HEK293T (cell line): ENCODE data around the gene GRIN2A.

Source experiments
- CTCF ChIA-PET: fragments of 350-600 bp; formaldehyde crosslinking; extraction: SDS; loops from one replicate; lab custom pipeline; 2021; ENCODE audit warnings: antibody characterized with exemption, inconsistent platforms; lab: Yijun Ruan, JAX
- POLR2A ChIA-PET: fragments of 350-600 bp; formaldehyde crosslinking; extraction: SDS; loops from one replicate; lab custom pipeline; 2020; ENCODE audit warnings: antibody characterized with exemption, inconsistent platforms; lab: Yijun Ruan, JAX
- DNase-seq: peaks from one replicate; pipeline ENCODE4 v3.0.0; 2012; ENCODE audit warnings: mixed read lengths; ENCODE audit errors: extremely low spot score
- ARNT ChIP-seq: fragments of 450-650 bp; IDR thresholded peaks from 2 replicates; pipeline ENCODE4 v1.6.1; 2017; ENCODE audit warnings: mild to moderate bottlenecking
- BHLHE40 ChIP-seq: fragments of 450-650 bp; IDR thresholded peaks from 2 replicates; pipeline ENCODE4 v1.6.1; 2016; ENCODE audit warnings: mild to moderate bottlenecking, moderate library complexity, borderline replicate concordance
- CTBP1 ChIP-seq: fragments of 450-650 bp; IDR thresholded peaks from 2 replicates; pipeline ENCODE4 v1.6.1; 2016; ENCODE audit warnings: borderline replicate concordance
- ELF4 ChIP-seq: fragments of 450-650 bp; IDR thresholded peaks from 2 replicates; pipeline ENCODE4 v1.6.1; 2017; ENCODE audit warnings: antibody characterized with exemption
- FOXA1 ChIP-seq: fragments of 450-650 bp; IDR thresholded peaks from 2 replicates; pipeline ENCODE4 v1.6.1; 2016; ENCODE audit warnings: mild to moderate bottlenecking
- FOXK2 ChIP-seq: fragments of 450-650 bp; IDR thresholded peaks from 2 replicates; pipeline ENCODE4 v1.6.1; 2016; ENCODE audit warnings: mild to moderate bottlenecking
- FOXM1 ChIP-seq: fragments of 450-650 bp; IDR thresholded peaks from 2 replicates; pipeline ENCODE4 v1.6.1; 2017; ENCODE audit warnings: mild to moderate bottlenecking, borderline replicate concordance
- HDGF ChIP-seq: fragments of 450-650 bp; IDR thresholded peaks from 2 replicates; pipeline ENCODE4 v1.6.1; 2017; ENCODE audit warnings: antibody characterized with exemption, borderline replicate concordance
- L3MBTL2 ChIP-seq: fragments of 450-650 bp; conservative IDR thresholded peaks from 2 replicates; pipeline ENCODE4 v1.6.1; 2016; ENCODE audit warnings: mild to moderate bottlenecking
- LEF1 ChIP-seq: fragments of 450-650 bp; IDR thresholded peaks from 2 replicates; pipeline ENCODE4 v1.6.1; 2017; ENCODE audit warnings: mild to moderate bottlenecking, borderline replicate concordance
- NFRKB ChIP-seq: fragments of 450-650 bp; IDR thresholded peaks from 2 replicates; pipeline ENCODE4 v1.6.1; 2016; ENCODE audit warnings: mild to moderate bottlenecking, moderate library complexity
- PKNOX1 ChIP-seq: fragments of 450-650 bp; IDR thresholded peaks from 2 replicates; pipeline ENCODE4 v1.6.1; 2016
- SP1 ChIP-seq: fragments of 450-650 bp; IDR thresholded peaks from 2 replicates; pipeline ENCODE4 v1.6.1; 2017
- SUZ12 ChIP-seq: fragments of 450-650 bp; IDR thresholded peaks from 2 replicates; pipeline ENCODE4 v1.6.1; 2016; ENCODE audit warnings: mild to moderate bottlenecking
- TARDBP ChIP-seq: fragments of 450-650 bp; IDR thresholded peaks from 2 replicates; pipeline ENCODE4 v1.6.1; 2016
- ZNF384 ChIP-seq: fragments of 450-650 bp; IDR thresholded peaks from 2 replicates; pipeline ENCODE4 v1.6.1; 2016

The GRIN2A gene

GRCh38 chr16:10128397-10129258 lies 53.6 kb downstream of the GRIN2A start:
- no peak for DNase-seq
- TF ChIP-seq PKNOX1: no peak
- TF ChIP-seq FOXM1: no peak
- TF ChIP-seq BHLHE40: no peak
- TF ChIP-seq ZNF384: no peak
- no peak for TF ChIP-seq LEF1
- TF ChIP-seq ELF4: no peak
- no peak for TF ChIP-seq NFRKB
- POLR2A ChIA-PET: no interaction called here
- CTCF ChIA-PET: no interaction called here

GRCh38 chr16:10126686-10127085 lies 55.5 kb downstream of the GRIN2A start:
- CTCF ChIA-PET: no interaction called here
- TF ChIP-seq HDGF (no peak), ELF4 (no peak), FOXM1 (no peak), LEF1 (no peak), FOXK2 (no peak), NFRKB (no peak), ARNT (no peak), FOXA1 (no peak), SP1 (no peak), SUZ12 (no peak), PKNOX1 (no peak)
- POLR2A ChIA-PET: no interaction called here
- DNase-seq: no peak

GRCh38 chr16:10123141-10123540 lies 59.1 kb downstream of the GRIN2A start:
- TF ChIP-seq FOXA1: no peak
- TF ChIP-seq NFRKB: no peak
- no peak for TF ChIP-seq SP1
- TF ChIP-seq FOXK2: no peak
- TF ChIP-seq ZNF384: no peak
- TF ChIP-seq L3MBTL2: no peak
- DNase-seq: no peak
- CTCF ChIA-PET: interaction anchor here (0.5 to 1.4 kb wide), 2 partner anchors 13 to 68 kb away, joined by 3 to 4 read pairs; no protein-coding TSS in a partner anchor
- POLR2A ChIA-PET: no interaction called here

GRCh38 chr16:10122546-10122945 lies 59.7 kb downstream of the GRIN2A start:
- no peak for TF ChIP-seq ARNT
- TF ChIP-seq ZNF384: no peak
- TF ChIP-seq FOXM1: no peak
- TF ChIP-seq FOXA1: no peak
- no peak for TF ChIP-seq TARDBP
- TF ChIP-seq PKNOX1: no peak
- no peak for TF ChIP-seq CTBP1
- TF ChIP-seq FOXK2: no peak
- ChIA-PET CTCF (interaction anchor here (0.5 to 1.4 kb wide), 2 partner anchors 12 to 68 kb away, joined by 3 to 4 read pairs; no protein-coding TSS in a partner anchor), POLR2A (no interaction called here)
- peak; percentile 10 for DNase-seq

- DNase-seq: no peak
- TF ChIP-seq PKNOX1 (no peak), FOXM1 (no peak)
- ChIA-PET POLR2A (no interaction called here), CTCF (interaction anchor here (0.6 kb wide), 1 partner anchor 447 kb away, joined by 4 read pairs; no protein-coding TSS in a partner anchor)
These were observed 60.3 kb downstream of the GRIN2A start for GRCh38 chr16:10121897-10122425.

DNA sequence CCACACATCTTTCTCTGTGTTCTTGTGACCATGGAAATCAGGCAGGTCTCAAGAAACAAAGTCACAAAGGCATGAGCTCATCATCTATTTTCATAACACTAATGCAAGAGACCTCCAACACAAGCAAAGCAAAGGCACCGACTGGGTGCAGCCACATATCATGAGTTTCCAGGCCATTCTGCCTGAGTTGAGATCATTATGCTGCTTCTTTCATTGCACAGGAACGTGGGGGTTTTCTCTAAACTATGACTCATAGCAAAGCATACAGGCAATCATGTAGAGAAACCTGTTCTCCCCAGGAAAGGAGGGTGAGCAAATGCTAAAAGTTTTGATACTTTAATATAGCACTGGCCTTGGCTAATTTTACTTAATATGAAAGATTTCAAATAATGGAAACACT lies 60.7 kb downstream of the GRIN2A start:
- no peak for DNase-seq
- CTCF ChIA-PET: interaction anchor here (0.6 kb wide), 1 partner anchor 446 kb away, joined by 4 read pairs; no protein-coding TSS in a partner anchor
- TF ChIP-seq FOXM1 (no peak), ELF4 (no peak), SUZ12 (no peak), L3MBTL2 (no peak), FOXK2 (no peak)
- POLR2A ChIA-PET: no interaction called here
